Activated CD4-positive, CD25-positive, alpha-beta regulatory T cell treated with anti-CD3 and anti-CD28 coated beads, Interleukin-2, amount 50 U/mL, for 72 hours (primary cell): ENCODE data around the gene RARB.

ENCODE experiments used
- DNase-seq: peaks from one replicate; pipeline ENCODE4 v3.0.0; 2021

The RARB gene

GRCh38 chr3:25556447-25556846 lies 128.4 kb downstream of the RARB start:
- DNase-seq = no peak

GRCh38 chr3:25557694-25558093 lies 129.6 kb downstream of the RARB start:
- DNase-seq = no peak

GRCh38 chr3:25558121-25558520 lies 130.1 kb downstream of the RARB start:
- DNase-seq = no peak

- DNase-seq = no peak
These were observed 130.7 kb downstream of the RARB start for GRCh38 chr3:25558796-25559195.

- DNase-seq = no peak
These were observed 135.5 kb downstream of the RARB start for GRCh38 chr3:25563601-25564000.

GRCh38 chr3:25564075-25564474 lies 136.0 kb downstream of the RARB start:
- DNase-seq = no peak

- no peak for DNase-seq
These were observed 137.7 kb downstream of the RARB start for GRCh38 chr3:25565807-25566206.

- no peak for DNase-seq
These were observed 138.4 kb downstream of the RARB start for GRCh38 chr3:25566358-25566920.

- DNase-seq = no peak
These were observed 139.3 kb downstream of the RARB start for GRCh38 chr3:25567388-25567787.

GRCh38 chr3:25567806-25568524 lies 139.9 kb downstream of the RARB start:
- DNase-seq = no peak

GRCh38 chr3:25568525-25569078 lies 140.5 kb downstream of the RARB start:
- DNase-seq = no peak

GRCh38 chr3:25571285-25571684 lies 143.2 kb downstream of the RARB start:
- no peak for DNase-seq

- DNase-seq = no peak
These were observed 144.3 kb downstream of the RARB start for GRCh38 chr3:25572336-25572735.

- no peak for DNase-seq
These were observed 144.9 kb downstream of the RARB start for GRCh38 chr3:25572919-25573385.

GRCh38 chr3:25573386-25574171 lies 145.5 kb downstream of the RARB start:
- DNase-seq = no peak

GRCh38 chr3:25574172-25574765 lies 146.2 kb downstream of the RARB start:
- DNase-seq = no peak

GRCh38 chr3:25575001-25575400 lies 146.9 kb downstream of the RARB start:
- no peak for DNase-seq

GRCh38 chr3:25576146-25576545 lies 148.1 kb downstream of the RARB start:
- DNase-seq = no peak

GRCh38 chr3:25576831-25577454 lies 148.9 kb downstream of the RARB start:
- DNase-seq = no peak

- DNase-seq = no peak
These were observed 150.0 kb downstream of the RARB start for GRCh38 chr3:25578059-25578458.

GRCh38 chr3:25580534-25580933 lies 152.5 kb downstream of the RARB start:
- DNase-seq = no peak

- no peak for DNase-seq
These were observed 153.3 kb downstream of the RARB start for GRCh38 chr3:25581335-25581734.

GRCh38 chr3:25581823-25582222 lies 153.8 kb downstream of the RARB start:
- DNase-seq = no peak
